Stimulated activated CD4-positive, alpha-beta T cell treated with anti-CD3 and anti-CD28 coated beads, Interleukin-12 subunit alpha, Interleukin-12 subunit beta, amount 100 ng/mL, for 4 hours (primary cell): Measurements from ENCODE around the gene SRGAP3.

Experiments used
- DNase-seq: peaks from one replicate; pipeline ENCODE4 v3.0.0-alpha.2; 2020

The SRGAP3 gene

DNA sequence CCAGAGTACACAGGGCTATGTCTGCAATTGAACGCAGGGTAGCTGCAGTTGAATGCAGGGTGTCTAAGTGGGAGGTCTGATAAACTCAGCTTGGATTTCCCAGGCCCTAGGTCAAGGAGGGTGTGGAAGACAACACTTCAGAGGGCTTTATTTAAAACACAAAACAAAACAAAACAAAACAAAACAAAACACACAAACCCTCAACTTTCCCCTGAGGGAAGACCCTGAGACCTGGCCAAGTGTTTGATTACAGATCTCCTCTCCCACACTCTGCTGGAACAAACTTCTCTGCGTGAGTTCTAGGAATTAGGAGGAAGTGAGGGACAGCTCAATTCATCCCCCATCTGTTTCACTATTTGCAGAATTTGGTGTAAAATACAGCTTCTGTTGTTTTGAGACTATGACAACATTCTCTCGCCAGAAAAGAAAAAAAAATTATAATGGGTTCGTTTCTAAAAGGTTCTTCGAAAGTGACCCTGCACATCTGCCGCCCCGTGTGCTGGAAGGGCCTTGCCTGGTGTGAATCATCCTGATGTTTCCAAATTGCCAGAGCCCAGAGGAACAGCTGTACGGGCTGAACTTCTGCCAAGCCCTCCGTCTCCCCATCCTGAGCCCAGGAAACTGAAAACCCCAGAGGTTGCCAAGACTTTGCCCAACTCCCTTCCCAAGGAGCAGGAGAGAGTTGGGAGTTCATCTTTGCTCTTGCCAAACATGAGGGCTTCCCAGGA lies 212.9 kb downstream of the SRGAP3 start:
- DNase-seq, result no peak

DNA sequence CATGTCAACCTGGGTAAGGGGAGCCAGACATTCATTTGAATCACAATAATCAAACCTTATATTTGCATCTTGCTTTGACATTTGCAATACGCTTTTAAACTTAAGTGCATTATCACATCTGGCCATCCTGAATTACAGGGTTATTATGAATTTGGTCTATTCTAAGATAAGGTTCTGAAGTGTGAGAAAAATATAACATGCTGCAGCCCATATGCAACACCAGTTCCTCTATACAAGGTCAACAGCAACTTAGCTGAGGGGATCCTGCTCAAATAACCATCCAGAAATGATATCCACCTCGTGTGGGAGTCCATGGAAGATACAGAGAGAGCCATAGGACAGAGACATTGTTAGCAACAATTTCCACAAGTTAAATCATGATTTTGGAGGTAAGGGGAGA lies 213.5 kb downstream of the SRGAP3 start:
- no peak for DNase-seq

DNA sequence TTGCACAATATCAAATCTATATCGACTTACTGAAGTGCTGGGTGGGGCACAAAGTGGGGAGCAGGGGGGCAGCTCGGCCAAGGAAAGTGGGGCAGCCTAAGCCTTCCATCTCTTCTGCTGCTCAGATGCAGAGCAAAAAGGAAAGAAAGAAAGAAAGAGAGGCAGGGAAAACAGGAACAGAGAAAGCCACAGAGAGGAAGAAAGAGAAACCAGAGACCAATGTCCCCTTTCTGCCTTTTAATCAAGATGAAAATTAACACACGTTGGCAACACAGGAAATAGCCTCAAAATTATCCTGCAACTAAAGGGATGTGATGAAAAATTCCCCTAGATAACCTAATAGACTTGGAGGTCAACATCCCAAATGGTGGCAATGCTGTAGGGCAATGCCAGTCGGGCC lies 214.0 kb downstream of the SRGAP3 start:
- no peak for DNase-seq

DNA sequence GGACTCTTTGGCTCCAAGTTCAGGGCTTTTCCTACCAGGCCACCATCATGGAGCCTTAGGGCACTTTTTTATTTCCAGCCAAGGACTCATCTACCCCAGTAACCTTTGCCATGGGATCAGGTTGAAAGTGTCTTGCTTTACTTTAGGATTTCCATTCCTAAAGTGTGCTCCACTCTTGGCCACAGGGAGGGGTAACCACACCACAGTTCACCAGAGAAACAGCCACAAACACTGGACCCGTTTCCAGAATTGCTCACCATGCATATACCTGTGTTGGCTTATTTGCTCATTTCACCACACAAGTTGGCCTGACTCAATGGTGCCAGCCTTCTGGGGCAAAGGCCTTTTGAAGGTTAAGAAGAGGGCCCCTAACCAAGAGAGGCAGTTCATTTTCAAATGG lies 215.6 kb downstream of the SRGAP3 start:
- no peak for DNase-seq

DNA sequence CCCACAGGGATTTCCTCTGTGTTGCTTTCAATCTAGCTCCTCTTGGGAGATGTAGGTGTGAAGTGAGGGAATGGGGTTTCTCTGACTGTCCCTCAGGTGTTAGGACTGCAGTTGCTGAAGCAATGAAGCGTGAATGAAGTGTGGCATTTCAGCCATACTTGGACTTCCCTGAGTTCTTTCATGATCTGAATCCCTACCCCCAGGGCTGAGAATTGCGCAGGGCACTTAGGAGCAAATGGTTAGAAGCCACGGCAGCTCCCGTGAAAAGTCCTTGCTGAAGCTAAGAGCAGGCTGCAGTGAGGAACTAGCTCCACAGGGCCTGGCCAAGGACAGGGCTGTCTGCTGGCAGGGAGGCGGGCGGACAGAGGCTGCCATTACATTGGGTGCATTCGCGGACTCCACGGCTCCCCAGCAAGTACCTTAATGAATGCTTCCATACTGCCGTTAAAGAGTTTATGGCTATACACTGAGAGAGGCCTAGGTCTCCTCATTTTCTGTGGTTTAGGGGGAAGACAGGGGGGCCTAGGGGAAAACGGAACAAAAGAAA lies 217.1 kb downstream of the SRGAP3 start:
- DNase-seq, result no peak

DNA sequence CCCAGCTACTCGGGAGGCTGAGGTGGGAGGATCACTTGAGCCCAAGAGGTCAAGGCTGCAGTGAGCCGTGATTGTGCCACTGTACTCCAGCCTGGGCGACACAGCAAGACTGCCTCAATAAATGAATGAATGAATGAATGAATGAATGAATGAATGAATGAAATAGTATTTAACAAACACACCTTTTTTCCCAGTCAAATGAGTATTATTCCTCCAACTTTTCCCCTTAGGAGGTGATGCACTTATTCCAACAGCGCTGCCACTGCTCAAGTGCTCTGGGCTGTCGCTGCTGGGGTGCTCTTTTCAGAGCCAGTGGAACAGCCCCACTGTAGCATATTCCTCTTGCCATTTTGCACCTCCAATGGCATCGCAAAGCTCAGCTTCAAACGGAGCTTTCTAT lies 219.4 kb downstream of the SRGAP3 start:
- DNase-seq, result no peak

DNA sequence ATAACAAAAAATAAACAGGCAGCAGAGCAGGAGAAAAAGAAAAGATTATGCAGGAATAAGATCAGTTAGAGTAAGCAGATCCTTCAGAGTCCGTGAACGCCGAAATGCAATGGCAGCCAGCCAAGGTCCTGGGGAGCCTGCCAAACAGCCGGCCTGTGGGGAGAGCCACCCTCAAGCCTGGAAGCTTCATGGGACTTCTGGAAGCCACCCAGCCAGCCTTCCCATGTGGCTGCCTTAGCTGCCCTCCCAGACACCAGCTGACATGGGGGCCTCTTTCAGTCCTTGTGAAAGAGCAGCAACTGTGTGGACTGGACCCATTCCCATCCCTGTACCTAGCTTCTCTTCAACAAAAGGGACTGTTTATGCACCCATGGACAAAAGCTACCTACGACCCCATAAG lies 221.3 kb downstream of the SRGAP3 start:
- no peak for DNase-seq

DNA sequence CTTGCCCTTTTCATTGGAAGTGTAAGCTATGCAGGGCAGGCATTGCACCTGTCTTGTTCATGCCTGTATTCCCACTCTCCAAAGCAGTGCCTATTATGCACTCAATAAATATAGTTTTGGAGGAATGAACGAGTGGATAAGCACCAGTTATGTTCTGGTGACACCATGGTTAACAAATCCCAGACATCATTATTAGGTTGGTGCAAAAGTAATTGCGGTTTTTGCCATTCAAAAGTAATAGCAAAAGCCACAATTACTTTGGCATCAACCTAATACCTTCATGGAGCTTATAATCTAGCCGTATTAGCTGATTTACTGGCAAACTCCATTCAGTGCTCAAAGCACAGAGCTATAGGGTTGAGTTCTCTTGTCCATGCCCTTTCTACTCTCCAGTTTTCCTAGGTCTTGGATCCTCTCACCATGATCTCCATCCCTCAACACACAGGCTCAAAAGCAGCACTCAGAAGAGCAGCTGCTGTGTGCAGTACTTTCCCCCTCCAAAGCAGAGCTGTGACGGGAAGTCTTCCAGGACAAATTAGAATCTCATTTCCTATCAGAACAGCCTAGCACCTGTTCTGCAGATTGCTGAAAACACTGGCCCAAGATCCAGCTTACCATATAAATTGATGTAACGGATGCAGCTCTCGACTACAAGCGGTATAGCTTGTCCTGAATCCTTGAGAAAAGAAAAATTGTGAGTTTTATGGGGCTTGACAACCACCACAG lies 223.0 kb downstream of the SRGAP3 start:
- no peak for DNase-seq

DNA sequence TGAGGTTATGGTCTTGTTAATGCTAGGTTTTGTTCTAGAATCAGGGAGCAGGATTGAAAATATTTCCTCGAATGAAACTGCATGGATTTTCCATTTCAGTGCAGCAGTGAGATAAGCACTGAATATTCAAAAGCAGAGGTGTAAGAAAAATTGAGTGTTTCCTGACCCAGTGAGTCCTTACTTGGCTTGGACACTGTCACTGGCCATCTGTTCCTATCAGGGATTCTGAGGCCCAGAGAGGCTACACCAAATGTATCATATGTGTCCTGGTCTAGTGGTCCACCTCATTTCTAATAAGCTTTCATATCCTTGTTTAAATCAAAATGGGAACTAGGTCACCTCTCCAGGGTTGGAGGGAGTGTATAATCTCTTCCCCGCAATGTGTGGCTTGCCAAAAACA lies 225.1 kb downstream of the SRGAP3 start:
- no peak for DNase-seq

DNA sequence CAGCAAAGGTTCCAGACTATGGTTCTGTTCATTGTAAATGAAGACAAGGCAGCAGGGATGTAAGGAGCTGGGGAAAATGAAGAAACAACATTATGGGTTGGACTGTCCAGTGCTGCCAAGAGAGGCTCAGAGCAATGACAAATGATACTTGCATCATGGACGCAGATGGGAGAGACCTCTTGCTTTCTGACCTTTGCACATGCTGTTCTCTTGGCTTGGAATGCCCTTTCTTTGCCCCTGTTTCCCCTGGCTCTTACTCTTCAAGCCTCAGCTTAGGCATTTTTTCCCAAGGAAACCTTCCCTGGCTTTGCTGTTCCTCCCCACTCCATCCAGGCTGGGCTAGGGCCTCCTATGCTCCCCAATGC lies 226.2 kb downstream of the SRGAP3 start:
- DNase-seq, result no peak

DNA sequence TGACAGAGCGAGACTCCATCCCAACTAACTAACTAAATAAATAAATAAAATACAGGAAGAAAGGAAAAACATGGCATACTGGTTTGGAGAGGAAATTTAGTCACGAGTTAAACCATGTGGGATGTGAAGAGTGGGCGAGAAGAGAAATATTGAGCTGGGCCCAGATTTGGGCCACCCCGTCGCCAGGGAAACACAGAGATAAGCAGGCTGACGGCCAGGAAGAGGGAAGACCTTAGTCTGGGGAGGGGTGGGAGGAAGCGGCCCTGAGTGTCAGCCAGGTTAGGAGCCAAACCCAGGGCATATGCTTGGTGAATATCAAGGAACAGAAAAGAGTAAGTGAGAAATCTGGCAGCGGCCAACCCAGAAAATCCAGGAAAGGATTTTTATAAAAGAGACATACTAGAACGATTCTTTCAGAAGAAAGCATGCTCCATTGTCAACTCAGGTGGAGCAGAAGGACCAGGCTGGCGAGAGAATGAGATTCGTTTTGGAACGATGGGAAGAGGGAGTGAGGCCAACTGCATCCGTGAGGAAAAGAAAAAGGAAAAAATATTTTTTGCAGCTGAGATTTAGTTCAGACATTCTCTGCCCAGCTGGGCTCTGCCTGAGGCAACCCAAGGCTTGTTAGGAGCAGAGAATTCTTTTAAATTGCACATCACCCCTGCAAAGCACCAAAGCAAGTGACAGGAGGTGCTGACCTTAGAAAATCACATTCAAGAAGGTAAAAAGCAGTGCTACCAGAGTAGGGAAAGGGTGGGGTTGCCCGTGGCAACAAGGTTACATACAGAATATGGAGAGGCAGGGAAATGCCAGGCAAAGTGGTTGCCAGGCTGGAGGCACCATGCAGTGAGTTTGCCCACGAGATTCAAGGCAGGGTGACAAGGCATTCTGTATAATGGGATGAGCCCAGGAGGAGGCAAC lies 226.9 kb downstream of the SRGAP3 start:
- DNase-seq, result no peak

DNA sequence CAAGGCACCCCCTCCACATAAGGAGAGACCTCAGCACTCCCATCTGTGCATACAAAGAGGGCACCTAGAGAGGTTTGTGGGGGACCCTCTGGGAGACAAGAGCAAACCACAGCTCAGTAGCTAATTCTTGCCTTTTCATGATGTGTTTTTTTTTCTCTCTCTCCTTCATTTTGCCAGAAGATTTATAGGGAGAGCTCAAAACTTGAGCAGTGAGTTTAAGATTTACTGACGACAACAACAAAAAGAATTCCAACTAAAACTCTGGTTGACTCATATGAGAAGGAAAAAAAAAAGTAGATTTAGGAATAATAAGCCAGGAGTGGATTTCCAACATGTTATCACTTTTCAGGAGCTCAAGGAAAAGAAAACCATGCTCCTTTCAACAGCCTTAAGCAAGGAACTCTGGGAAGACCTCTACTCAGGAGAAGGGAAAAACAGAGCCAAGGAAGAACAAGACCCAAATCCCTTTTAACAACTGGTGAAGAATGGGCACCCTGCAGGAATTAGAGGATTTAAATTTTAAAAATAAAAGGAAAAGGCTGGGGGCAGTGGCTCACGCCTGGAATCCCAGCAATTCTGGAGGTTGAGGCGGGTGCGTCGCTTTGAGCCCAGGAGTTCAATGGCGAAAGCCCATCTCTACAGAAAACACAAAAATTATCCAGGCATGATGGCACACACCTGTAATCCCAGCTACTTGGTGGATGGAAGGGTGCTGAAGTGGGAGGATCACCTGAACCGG lies 228.0 kb downstream of the SRGAP3 start:
- DNase-seq, result no peak

DNA sequence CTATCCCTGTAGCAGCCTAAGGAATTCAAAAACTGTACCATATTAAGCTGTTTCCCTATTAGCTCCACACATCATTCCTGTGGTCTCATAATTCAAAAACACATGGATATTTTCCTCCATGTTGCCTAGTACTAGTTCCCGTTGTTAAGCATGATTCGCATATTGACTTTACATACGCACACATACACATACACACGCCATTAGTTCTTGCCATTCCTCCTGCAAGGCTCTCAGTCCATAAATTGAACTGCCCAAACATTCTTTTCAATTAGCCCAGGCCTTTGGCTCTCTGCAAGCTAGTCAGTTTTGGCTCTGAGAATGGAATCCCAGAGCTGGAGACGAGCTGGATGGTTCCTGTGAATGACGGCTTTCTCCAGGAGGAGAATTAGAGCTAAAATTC lies 229.0 kb downstream of the SRGAP3 start:
- no peak for DNase-seq

DNA sequence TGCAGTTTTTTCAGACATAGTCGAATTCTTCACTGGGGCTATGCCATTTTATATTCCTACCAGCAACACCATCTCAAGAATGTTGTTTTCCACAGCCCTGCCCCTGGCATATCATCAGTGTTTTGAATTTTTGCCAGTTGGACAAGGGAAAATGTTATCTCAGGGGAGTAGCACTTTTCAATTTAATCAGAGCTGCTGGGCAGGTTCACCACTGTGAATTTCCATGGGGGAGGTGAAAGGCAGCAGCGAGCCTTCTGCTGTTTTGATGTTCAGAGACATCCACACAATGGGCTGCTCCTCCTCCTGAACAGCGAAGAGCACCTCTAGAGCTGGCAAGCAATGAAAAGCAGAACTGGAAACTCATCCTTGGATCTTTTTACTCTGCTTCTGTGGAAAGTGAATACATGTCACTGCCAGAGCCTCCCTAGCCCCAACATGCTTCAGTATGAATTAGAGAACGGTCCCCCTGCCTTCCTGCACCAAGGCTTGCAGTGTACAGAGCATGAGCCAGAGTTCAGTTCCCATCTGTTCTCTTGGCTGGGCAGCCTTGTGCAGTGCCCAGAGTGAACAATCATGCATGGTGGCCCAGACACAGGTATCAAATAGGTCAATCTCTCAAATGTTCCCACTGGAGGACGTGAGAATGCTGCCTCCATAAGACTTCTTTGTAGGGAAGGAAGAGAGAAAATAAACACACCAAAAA lies 230.0 kb downstream of the SRGAP3 start:
- no peak for DNase-seq

DNA sequence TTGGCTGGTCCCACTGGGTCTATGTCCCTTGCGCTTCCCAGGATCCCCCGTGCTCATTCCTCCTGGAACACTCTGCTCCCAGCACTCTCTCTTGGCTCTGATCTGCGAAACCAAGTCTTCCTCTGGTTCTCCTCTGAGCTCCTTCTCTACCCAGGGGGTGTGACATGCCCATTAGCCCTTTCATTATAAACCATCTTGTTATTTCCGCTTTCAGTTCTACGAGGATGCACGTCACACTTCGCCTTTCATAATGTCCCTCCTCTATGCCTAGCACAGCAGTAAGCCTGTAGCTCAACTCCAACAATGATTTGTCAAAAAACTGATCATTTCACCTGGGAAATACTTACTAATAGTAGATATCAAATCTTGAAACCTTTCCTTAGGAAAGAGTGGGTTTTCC lies 234.2 kb downstream of the SRGAP3 start:
- no peak for DNase-seq

DNA sequence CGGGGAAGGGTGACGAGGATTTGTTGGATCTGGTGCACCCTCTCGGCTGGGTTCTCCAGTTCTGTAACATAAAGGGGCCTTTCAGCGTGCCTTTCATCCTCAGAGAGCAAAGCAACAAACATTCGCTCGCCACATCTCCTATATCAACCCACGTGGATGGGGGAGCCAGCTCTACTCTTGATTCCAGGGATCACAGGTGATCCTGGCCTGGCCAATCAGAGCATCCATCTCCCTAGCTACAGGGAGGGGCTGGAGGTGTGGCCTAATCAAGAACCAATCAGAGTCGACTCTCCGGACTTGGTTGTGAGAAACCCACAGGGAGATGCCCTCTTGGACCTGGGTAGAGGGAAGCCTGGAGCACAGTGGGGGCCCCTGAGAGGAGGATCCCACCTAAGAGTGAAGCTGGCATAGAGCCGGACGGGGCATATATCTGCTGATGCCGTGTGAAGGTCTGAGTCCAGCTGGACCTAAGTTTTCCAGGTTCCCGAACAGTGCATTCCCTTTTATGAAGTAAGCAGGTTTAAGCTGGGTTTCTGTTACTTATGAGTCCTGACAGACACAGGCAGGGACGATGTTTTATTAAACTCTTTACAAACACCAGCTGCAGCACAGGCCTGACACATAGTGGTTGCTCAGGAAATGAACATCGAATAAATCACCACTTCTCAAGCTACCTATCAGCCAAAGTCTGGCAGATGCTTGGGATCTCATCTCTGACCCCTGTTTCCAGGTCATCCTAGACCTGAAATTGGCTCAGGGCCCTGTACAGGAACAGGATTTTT lies 235.5 kb downstream of the SRGAP3 start:
- DNase-seq, result no peak

DNA sequence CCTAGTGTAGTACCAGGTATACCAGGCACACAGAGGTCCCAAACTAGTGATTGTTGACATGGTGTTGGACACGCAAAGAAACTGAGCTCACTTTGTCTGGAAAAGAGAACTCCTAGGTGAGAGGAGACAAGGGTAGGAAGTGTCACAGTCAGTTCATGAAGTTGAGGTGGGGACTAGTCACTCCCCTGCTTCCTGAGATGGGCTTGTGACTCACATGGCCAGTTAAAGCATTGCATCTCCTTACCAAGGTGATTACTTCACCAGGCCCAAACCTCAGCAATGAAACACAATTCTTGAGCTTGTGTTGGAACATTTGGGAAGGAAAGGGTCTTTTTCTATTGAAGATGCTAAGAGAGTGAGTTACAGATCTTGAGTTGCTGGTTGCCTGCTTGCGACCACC lies 236.9 kb downstream of the SRGAP3 start:
- no peak for DNase-seq

DNA sequence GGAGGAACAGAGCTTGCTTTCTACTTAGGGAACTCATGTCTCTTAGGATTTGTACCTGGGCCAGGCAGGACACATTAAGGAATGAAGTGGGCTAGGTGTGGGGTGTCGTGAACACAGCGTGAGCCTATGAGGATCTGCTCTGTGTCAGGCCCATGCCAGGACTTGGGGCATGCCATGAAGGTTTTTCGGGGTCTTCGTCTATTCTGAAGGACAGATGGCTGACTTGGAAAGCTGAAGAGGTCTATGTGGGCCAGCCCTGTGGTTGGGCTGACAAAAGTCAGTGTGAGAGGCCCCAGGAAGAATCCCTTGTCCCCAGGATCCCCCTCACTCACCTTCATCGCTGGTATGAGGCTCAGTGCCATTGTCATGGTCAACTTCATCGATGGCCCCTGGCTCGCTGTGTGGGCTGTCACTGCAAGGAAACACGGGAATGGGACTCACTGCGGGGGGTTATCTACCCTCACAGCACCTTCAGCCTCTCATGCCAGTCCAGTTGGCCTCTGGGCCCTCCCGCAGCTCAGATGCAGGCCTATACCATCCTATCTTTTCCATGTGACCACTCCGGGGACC lies 239.4 kb downstream of the SRGAP3 start:
- no peak for DNase-seq

DNA sequence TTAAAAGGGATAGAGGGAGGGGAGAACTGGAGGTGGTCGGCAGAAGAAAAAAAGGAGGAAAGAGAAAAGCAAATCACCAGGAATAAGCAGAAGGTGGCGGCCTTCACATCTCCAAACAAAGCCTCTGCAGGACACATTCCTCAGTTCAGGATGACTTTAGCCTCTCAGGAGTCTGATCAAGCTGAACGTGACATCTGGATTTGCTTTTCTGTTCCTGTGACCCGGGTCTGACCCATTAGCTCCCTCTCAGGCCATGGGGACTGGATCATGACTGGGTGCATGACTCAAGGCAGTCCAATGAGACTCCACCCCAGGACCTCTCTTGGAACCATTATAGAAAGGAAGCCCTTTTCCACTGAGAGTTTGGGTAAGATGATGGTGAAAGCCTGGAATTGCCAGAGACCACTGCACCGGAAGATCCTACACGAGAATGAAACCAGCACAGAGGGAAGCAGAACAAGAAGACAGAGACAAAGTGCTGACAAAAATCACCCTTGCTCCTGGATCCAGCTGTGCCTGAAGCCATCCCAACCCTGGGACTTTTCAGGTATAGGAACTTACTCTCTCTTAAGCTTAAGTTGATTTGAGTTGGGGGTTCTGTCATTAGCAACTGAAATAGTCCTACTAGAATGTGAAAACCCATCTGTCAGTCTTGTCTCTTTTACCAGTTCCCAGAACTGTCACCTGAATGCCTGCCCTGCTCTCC lies 240.7 kb downstream of the SRGAP3 start:
- DNase-seq, result no peak

DNA sequence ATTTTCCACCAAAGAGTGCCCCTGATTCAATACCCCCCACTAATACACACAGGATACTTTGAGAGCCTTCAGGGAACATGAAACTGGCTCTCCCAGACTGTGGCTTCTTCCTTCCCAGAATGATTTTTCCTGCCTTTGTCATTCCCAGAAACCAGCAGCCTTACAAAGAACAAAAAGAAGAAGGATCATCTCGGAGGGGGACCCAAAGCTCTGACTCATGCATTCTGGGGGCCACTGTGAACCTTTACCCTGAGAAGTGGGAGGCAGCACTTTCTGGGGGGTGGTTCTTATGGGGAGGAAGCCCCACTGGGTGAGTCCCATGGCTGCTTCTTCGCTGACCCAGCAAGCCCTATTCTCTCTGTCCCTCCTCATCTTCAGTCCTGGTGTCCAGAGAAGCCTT lies 241.5 kb downstream of the SRGAP3 start:
- no peak for DNase-seq
